T1000 (cell line): Measurements from ENCODE around the gene RNF113B.
A peak's percentile ranks its signal among the peaks of the same experiment; 100 is the strongest.

Source experiments
- DNase-seq: peaks from one replicate; lab custom pipeline; 2025; ENCODE audit warnings: mixed read lengths; lab: John Stamatoyannopoulos, UW

The RNF113B gene

DNA sequence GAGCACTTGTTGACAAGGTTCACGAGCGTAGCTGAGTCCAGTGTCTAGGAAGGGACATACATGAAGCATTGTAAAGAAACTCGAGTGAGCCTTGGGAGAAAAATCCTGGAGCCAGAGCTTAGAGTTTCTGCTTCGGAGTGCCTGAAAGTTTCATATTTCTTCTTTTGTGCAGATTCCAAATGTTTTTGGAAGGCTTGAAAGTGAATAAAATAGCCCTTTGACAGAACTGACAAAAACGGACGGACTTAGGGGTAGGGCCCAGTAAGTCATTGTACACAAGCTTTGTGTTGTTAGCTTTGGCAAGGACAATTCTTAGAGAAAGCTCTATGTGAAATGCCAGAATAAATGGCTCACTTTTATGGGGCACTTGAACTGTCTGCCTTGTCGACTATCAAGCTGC, 2.8 kb downstream of the RNF113B start:
- no peak for DNase-seq

DNA sequence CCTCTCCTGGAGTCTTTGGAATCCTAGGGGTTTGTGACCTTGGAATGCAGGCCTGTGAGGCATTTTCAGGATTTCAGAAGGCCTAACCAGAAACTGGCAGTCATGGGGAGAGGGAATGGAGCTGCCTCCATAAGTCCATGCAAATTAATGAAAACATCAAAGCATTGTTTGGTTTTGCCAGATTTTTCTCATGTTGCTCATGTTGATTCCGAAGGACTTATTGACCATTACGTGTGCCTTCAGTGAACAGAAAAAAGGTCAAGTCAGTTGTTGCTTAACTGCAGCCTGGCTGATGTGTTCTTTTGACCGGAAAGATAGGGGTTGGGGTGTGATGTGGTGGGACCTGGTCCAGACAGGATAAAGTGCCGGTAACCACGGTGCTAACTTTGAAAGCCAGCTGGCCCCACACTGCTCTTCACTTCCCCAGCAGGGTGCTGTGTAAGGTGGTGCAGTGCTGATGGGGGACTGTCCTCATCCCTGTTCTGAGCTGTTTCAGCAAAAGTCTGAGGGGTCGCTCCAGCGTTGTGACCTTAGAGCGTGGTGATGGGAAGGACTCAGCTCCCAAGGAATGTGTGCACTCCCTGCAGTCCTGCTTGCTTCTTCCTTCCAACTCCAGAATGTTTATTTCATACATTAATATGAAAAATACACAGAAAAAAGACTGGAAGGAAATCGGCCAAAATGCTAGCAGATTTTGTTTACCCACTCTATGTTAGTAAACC, 3.5 kb downstream of the RNF113B start:
- DNase-seq = peak; percentile 58

DNA sequence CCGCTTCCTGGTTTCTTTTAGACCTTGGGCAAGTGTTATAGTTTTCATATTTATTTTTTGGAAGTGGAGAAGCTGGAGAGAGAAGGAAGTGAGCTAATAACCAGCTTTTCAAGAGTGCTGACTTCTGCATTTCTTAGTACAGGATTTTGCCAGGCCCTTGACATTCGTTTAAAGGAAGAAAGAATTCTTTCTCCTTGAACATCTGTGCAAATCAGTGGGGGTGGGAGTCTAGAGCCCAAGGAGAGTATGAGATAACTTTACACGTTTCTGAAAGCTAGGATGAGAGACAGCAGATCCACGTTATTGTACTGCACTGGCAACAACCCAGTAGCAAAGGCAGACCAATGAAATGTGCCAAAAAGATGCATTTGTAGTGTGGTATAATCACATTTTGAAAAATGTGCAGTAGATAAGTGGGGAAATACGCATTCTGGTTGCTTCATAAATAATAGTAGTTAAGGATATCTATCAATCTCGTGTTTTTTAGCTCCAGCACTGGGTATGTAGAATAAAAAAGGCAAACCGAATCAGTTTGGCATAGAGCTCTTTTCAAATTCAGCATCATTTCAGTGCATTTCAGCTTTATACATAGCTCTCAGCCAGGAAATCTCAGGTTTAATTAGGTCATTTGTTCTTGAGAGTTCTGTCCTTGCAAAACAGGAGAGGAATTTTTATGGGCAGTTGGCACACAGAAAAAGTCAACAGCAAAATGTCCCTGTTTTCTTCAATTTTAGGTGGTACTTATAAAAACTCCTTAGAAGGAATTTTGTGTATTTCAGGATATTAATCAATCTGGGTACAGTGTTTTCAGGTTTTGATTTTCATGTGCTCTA, 4.3 kb downstream of the RNF113B start:
- no peak for DNase-seq

DNA sequence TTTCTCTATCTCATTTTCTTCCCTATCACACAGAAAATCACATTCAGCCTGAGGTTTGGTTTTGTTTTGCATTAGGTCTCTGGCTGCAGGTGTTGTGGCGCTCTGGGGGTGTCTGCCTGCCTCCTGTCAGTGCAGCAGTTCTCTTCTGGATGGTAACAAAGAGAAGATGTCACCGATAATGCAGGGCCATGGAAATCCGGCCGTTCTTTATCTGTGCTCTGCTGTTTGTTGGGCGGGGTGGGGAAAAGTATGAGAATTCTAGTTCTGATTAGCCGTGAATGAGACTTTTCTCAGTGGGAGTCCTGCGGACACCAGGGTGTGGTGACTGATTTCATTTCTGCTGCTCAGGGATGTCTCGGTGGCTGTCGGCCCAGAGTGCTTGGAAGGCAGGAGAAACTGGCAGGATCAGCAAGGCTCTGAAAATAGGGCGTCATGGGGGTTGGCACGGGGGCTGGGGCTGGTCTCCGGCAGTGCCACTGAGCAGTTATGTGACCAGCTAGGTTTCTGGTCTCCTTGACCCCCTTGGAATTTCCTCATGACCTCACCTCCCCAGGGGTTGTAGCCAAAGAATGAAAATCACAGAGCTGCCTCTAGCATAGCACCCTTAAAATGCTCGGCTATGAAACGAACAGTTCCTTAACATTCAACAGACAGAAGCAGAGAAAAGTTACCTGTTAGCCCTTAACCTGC, 5.0 kb downstream of the RNF113B start:
- DNase-seq = no peak

DNA sequence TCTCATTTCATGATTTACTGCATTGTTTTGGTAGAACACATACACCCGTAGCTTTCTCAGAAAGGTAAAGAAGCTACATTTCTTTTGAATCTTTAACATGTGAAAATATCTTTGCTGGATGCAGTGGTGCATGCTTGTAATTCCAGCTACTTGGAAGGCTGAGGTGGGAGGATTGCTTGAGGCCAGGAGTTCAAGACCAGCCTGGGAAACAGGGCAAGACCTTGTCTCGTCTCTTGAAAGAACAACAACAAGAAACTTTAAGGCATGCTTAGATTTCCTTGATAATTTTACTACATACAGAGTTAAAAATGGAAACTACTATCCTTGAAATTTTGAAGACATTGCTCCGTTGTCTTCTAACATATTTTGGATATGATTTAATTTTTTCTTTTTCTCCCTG, 7.7 kb downstream of the RNF113B start:
- no peak for DNase-seq

DNA sequence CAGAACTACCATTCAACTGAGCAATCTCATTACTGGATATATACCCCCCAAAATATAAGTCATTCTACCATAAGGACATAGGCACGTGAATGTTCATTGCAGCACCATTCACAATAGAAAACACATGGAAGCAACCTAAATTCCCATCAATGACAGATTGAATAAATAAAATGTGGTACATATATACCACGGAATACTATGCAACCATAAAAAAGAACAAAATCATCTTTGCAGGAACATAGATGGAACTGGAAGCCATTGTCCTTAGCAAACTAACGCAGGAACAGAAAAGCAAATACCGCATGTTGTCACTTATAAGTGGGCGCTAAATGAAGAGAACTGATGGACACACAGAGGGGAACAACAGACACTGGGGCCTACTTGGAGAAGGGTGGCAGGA, 14.1 kb downstream of the RNF113B start:
- DNase-seq = no peak

DNA sequence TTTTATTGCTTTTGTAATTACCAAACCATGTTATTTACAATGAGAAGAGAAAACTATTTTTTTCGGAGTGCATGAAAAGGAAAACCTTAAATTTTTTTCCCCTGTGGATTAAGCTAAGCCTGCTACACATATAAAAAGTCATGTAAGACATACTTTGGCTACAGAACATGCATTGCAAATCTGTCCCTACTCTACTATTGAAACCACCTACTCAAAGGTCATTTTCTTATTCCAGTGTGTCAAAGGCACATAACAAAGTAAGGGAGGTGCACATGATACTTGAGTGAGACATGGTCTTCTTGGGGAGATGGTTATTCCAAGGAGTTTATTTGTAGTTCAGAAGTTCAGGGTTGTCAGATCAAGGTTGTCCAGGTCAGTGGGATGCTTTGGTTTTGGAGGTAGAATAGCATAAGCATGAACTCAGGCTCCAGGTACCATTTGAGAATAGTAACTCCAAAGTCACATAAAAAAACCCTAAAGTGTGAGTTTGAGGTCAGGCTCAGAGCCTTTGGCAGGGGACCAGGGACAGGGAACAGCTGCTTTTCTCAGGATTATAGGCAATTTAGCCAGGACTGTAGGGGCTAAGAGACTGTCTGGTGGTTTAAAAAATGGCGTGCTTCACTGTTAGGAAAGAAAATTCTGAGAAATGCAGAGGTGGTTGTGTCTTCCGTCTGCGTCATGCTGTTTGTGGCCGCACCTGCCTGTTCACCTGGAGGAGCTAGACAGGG, 18.7 kb downstream of the RNF113B start:
- no peak for DNase-seq

DNA sequence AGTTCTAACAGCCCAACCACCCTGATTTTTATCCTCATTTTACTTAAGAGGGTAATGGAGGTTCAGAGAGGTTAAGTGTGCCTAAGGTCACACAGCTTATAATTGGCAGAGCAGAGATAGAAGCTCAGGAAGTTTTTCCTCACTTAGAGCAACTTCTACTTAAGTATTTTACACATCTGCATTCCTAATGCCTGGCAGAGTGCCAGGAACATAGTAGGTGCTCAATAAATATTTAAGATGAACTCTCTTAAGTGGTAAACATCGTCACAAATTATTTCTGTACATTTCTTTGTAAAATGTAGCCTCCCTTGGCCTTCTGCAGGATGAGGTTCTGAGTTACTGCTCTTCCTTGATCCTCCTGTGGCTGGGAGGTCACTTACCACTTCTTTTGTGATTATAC, 19.5 kb downstream of the RNF113B start:
- no peak for DNase-seq

DNA sequence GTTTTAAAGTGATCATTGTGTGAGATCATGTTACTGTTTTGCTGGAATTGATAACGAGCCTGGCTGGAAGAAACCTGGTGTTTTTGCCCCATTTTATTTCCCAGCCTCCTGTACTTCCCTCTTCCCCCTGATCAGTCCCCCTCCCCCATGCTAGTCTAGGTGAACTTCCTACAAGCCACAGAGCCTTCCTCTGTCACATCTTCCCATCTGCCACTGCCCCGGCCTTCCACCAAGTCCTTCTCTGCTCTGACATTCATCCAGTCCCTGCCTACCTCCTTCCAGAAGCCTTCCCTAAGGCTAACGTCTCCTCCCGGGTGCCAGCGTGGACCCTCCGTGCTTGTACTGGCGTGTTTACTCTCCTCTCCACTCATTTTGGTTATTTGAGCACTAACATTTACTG, 19.9 kb downstream of the RNF113B start:
- DNase-seq = no peak

DNA sequence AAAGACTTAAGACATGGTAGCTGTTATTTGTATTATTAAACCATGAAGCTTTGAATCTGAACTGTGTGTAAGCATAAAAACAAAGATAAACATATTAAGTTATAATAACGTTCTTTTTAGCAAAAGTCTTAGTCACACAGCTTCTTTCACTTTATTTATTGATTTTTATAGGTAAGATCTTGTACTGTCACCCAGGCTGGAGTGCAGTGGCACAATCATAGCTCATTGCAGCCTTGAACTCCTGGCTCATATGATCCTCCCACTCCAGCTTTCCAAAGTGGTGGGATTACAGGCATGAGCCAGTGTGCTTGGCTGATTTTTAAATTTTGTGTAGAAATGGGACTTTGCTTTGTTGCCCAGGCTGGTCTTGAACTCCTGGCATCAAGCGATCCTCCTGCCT, 20.8 kb downstream of the RNF113B start:
- no peak for DNase-seq

DNA sequence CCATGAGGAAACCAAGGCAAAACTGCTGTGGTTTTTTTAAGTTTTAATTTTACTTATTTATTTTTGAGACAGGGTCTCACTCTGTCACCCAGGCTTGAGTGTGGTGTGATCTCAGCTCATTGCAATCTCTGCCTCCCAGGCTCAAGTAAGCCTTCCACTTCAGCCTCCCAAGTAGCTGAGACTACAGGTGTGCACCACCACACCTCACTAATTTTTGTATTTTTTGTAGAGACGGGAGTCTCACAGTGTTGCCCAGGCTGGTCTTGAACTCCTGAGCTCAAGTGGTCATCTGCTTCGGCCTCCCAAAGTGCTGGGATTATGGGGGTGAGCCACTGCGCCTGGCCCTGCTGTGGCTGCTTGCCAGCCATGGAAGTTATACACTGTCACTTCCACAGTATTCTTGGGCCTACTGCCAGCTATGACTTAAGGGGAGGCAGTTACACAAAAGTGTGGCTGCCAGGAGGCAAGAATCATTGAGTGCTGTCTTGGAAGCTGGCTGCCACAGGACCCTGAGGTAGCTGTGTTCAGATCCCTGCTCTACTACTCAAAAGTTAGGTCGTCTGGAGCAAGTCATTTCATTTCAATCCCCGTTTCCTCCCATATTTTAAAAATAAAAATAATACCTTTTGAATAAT, 21.5 kb downstream of the RNF113B start:
- DNase-seq = no peak

DNA sequence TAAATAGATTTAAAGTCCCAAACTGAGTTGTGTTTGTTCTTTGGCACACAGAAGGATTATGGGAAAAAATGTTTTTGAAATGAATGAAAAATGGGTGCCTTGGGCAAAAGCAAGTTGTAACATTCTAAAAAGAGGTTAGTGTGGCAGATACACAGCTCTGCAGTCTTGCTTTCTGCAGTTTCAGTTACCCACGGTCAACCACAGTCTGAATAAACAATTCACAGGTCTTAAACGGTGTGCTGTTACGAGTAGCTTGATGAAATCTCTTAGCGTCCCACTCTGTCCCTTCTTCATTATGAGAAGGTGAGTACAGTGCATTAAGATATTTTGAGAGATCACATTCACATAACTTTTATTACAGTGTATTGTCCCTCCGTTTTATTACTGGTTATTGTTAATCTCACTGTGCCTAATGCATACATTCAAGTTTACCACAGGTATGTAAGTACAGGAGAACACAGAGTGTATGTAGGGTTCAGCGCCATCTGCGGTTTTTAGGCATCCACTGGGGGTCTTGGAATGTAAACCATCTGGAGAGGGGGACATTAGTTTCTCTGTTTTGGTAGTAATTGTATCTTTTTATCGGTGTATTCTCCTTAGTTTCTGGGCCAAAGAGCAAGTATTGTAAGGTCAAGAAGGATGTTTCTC, 26.1 kb downstream of the RNF113B start:
- no peak for DNase-seq

DNA sequence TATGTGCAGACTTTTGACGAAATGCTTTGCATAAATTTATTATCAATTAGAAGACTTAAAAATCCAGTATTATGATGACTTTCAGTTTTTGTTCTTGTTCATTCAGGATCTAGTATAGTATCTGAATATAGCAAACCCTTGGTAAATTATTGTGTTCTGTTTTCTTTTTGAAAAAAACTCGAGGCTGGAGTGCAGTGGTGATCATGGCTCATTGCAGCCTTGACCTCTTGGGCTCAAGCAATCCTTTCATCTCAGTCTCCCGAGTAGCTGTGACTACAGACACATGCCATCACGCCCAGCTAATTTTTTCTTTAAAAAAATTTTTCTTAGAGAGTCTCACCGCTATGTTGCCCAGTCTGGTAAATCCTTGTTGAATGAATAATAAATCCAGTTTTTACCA, 29.5 kb downstream of the RNF113B start:
- no peak for DNase-seq

DNA sequence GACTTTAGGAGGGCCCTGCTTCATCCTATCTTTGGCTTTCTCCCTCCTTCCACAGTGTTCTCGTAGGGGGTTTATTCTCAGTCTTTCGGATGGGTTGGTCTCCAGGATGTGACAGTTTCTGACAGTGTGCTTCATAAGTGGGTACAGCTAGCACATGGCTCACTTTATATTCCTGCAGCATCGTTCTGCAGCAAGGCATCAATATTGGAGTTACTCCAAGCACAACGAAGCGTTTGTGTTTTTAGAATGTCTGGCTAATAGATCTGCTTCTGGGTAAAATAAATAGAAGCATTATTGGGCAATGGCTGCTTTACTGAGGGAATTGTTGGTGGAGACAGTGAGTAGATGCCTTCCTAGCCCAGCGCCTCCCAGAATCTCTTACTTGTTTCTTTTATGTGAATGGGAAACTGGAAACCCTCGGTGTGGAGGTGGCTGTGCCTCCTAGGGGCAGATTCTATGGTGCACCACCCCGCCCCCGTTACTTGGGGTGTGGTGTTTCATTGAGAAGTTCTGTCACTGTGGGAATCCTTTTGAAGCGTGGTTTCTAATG, 32.2 kb downstream of the RNF113B start:
- DNase-seq = no peak

DNA sequence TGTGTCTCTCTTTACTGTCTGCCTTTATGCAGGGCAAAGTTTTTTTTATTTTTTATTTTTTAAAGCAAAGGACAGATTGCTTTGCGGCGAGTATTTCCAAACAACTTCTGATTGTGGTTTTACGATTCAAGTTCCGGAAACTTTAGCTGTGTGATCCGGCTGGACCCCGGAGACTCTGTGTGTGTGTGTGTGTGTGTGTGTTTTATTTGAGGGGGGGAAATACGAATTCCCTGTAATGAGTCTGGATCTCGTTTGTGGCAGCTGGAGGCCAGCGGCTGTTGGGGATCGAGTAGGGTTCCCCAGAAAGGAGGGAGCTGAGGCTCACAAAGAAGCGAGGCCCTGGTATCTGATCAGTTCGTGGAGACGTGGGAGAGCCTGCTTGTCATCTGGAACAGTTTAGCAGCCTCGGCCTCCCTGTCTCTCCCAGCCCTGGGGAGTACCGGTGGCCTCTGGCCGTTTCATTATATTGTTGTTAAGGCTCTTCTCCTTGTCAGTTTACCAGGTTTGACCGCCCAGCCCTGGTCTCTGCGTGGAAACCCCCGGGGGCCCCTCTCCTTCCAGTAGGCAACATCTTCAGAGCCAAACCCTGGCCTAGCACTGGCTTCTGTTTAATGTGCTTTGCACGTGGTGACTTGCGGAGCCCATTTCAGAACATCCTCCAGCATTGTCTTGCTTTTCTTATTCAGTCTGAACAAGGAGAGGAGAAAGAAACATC, 32.9 kb downstream of the RNF113B start:
- no peak for DNase-seq

DNA sequence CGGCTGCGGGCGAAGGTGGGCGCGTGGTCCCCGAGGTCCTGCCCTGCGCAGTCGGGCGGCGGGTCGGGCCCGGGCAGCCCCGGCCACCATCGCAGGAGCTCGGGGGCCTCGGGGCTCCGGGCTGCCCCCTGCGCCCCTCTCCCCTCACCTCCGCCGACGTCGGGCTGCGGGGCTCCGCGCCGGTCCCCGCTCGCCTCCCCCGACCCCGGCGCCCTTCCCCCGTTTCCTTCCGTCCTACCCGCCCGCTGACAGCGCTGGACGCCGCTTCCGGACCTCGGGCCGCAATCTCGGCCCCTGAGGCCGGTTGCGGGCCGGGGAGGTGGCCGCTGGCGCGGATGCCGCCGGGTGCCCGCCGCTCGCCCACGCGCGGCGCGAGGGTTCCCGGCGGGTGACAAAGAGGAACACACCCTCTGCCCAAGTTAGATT, 33.5 kb downstream of the RNF113B start:
- DNase-seq = no peak

DNA sequence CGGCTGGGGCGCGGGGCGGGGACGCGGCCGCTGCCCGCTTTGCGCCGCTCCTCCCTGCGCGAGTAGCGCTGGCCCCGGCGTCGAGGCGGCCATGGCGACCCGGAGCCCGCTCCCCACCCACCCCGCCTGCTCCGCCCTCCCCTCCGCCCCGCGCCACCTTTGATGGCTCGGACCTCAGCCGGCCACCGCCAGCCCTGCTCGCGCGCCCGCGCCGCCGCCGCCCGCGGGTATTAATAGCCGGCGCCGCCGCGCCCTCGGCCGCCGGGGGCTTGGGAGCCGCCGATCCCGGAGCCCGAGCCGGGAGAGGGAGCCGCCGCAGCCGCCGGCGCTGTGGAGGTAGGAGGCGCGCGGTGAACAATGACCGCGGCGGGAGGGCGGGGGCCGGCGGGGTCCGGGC, 33.9 kb downstream of the RNF113B start:
- peak; percentile 37 for DNase-seq

DNA sequence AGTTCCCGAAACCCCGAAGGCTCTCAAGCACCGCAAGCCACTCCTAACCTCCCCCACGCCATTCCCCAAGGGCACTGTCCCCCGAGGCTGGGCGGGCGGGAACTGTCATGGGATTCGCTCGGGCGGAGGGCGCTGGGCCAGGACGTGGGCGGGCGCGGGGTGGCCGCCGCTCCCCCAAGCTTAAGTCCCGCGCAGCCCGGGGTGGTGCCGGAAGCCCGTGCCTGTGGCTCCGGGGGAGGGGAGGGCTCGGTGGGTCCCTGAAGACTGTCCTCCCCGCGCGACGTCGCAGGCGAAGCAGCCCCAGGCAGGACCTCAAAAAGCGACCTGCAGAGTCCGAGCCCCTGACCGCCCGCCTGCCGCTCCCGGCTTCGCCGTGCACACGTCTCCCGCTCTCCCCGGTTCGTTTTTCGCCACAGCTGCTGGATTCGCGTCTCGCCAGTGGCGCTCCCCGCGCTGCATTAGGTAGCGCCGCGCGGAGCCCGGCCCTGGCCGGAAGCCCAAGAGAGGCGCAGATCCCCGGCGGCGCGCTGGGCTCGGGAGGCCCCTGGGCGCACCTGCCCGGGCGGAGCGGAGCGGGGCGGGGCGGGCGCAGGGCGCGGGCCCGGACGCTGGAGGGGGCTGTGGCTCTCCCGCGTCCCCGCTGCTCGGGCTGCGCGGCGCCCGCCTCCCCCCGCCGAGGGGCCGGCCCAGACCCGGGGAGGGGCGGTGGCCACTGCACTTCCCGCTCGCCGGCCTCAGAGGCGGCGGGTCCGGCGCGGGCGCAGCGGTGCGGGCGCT, 34.5 kb downstream of the RNF113B start, which contains the start of gene FARP1:
FARP1 (plus strand) TSS at position 715 of the 777 bp plus-strand sequence. CDS start 70,149 bp downstream, outside the sequence.
- peak; percentile 37 for DNase-seq
